ENCODE results near the gene SMIM21. TPM values are rescaled to one million over a fixed set of nuclear protein-coding genes. Genes with fewer than 3 reads are reported as not detected.

Gene SMIM21
- total RNA-seq, 1 donor from 2014 or later, result not detected

DNA sequence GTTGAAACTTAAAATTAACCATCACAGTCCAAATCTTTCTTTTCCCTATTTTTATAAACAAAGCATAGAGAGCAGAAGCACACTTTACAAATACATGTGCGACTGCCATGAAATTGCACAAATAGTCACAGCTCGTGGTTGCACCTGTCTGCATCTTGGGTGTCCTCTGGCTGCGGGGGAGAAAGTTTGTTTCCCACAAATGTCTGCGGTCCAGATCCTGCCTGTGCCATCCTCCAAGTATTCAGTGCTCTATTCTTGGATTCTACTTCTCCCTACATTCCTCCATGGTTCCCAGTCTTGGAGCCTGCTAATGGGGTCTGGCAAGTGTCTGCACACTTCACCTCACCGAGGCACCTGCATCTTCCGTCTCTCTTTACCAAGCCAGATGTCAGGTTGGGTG, 52.2 kb downstream of the SMIM21 start:
- no peak for ATAC-seq

DNA sequence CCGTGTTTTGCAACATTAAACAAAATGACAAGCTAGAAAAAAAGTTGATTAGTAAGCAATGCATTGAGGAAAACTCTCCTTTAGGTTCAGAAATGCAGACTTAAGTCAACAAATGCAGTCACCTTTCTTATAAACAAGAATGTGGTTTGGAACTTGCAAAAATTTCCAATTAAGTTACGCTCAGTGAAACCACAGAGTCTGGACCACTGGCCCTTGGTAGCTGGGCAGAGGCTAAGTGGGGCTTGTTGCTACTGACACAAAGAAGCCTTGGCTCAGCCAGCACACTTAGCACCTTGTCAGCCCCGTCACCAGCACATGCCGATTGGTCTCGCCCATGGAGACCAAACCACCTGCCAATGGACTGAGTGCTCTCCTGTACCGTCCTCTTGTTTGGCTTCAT, 53.0 kb downstream of the SMIM21 start:
- no peak for ATAC-seq

DNA sequence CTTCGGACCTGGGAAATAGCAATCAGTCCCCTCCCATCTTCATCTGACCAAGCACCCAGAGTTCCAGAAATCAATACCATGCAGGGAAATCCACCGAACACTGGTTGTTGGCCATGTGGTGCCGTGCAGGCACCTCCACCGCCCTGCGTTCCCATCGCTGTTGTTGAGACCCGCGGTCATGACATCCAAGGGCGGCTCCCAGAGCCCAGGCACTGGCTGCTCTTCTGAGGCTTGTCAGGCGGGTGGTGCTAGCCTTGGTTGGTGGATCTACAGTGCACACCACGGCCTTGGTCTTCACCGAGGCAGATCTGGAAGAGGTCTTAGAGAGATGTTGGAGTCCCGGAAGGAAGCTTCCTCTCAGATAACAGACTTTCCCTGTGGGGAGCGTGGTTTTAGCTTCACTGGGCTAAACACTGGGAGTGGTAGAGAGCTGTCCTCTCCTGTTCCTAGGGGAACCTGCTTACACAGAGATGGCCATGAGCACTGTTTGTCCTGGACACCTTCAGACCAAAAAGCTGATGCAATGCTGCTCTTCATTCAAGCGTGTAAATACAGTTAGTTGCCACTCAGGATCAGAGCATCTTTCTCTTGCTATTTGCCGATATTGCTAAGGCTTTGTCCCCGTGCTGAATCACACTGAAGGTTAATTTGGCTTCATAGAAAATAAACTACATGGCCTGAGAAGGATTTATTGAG, 58.3 kb downstream of the SMIM21 start:
- ATAC-seq, result no peak

DNA sequence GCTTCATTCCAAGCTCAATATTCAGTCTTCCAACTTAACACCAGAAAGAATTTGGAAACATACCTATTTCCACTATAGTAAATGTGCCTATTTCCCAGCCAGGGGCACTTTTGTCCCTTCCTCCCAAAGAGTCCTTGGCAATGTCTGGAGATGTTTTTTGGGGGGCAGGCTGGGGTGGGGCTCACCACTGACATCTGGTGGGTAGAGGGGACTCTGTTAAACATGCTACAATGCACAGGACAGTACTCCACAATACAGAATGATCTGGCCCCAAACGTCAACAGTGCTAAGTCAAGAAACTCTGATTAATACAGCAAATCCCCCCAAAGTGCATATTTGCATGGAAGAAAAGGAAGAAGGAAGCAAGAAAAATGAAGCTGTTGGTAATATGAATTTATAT, 61.7 kb downstream of the SMIM21 start:
- ATAC-seq, result no peak

DNA sequence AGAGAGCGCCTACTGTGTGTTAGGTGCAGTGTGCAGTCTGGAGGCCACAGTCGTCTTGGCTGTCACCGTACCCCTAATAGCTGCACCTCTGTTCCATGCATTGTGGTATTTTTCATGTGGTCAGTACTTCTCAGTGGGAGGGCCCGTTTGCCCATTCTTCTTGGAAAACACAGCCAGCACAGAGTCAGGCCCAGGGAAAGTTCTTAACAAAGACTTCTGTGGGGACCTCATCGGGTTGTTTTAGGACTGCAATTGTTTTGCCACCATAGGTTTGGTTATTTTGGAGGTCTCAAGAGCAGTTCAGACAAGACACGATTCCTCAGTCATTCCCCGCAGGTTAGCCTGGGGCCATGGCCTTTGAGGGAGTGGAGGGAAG, 62.3 kb downstream of the SMIM21 start:
- no peak for ATAC-seq

DNA sequence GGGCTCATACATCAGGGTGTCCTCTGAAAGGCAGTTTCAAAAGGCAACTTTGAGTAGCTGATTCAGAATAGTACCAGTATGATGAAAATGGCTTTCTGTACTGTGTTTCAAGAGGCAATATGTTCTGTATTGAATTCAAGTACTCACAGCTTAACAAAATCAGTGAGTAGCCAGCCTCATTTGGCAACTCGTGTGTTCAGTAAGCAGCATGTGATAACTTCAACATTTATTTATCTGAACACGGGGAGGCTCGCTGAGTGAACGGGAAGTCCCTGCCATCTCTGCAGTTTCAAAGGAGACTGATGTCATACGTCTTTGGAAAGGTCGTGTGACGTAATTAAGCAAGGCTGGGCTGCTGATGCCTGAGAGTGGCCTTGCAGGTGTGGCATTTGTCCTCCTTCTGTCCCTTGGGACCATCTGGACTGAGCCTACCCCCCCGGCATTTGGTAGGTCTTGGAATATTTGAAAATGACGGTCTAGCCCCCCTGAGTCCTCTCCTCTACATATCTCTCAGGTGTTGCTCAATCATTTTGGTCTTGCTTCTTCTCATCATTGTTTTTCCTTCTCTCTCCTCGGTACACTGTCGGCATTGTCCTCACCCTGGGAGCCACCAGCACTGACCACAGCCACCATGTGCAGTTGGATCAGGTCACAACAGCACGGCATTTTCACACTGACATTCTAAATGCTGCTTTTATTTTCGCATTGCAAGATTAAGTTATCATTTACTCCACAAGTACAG, 62.8 kb downstream of the SMIM21 start:
- no peak for ATAC-seq

DNA sequence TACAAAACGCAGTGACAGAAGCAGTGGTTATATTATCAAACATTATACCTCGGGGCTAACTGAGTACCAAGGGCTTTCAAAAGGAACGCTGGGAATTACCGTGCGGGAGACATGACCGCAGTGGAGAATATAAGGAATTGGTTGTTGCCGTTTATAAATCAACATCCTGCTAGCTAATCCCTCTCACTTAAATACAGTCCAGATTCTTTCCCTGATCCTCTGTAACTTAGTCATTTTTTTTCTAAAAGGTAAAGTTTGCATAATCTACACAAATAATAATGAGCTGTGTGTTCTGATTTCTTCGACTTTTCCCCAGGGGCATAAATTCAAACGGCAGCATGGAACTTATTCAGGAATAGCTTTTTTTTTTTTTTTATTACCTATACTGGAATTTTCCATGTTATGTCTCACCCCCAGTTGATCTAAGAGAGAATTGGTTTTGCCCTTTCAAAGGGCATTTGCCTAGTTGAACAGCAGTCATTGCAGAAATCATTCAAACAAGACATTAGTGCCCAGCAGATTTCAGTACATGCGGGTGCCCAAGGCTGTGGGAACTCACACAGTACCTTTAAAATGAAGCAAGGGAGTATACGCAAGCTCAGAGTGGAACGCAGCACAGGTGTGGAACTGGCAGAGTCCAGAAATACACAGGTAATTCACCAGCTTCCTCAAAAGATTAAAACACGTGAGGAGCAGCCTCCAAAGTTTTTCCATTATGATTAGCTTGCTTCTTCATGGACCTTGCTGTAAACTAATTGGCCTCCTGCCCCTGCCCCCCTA, 63.9 kb downstream of the SMIM21 start:
- no peak for ATAC-seq

DNA sequence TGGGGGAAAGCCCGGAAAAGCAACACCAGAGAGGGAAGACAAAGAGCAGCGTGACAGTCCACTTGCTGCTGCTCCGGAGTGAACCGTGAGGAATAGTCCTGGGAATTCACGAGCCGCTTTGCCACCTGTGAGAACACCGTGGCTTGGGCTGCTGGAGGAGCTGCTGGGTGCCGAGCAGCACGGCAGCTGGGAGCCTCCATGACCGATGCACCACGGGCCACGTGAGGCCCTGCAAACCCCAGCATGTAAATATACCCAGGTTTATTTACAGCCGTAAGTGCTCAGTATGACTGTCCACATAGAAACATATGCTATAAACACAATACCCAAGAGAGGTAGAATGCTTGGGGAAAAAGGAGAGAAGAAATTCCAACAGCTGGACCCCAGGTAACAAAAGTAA, 65.1 kb downstream of the SMIM21 start:
- no peak for ATAC-seq

DNA sequence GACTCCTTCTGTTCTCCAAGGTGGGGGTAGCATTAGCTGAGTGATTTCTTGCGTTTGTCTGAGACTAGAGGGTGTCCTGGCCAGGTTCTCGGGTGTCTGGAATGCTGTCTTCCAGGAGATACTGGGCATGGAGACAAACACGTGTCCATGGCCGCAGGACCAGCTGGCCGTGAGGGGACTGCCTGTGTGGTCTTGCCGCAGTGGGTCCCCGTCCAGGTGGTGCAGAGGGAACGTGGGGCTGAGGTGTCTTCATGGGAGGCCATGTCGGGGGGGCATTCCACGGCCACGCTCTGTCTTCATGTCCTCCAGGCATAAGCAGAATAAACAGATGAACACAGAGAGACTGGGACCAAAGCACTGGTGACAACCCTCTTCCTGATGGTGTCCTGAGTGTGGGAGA, 66.6 kb downstream of the SMIM21 start:
- no peak for ATAC-seq

DNA sequence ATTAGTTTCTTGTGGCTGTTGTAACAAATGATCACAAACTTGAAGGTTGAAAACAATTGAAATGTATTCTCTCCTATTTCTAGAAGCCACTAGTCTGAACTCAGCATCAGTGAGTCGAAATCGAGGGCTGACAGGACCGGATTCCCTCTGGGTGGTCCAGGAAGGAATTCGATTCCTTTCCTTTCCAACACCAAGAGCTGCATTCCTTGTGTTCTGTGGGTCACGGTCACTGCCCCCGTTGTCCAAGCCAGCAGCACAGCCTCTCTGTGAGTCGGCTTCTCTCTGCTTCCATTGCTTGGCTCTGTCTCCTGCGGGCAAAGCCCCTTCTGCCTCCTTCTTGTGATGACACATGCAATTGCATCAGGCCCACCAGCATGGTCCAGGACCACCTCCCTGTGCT, 67.3 kb downstream of the SMIM21 start:
- no peak for ATAC-seq

Other genes starting within 250 kb of the SMIM21 start
- 21.2 TPM for gene PTGR3, start 218.6 kb downstream of the SMIM21 start, total RNA-seq
- gene TSHZ1, start 216.9 kb downstream of the SMIM21 start, total RNA-seq, result 9.2 TPM